H9 (cell line): ENCODE results near the gene BCL6. TPM values are rescaled to one million over a fixed set of nuclear protein-coding genes. Genes with fewer than 3 reads are reported as not detected.

Source experiments
- DNase-seq: peaks from one replicate; pipeline ENCODE4 v3.0.0-alpha.2; 2017
- H2AFZ ChIP-seq: one replicate; pipeline ENCODE4 v1.6.1; 2013; ENCODE audit warnings: mild to moderate bottlenecking, low read length, control low read depth, moderate library complexity
- H2AK5ac ChIP-seq: 2 replicates; pipeline ENCODE4 v1.6.1; 2013; ENCODE audit warnings: low read length, control low read depth, mixed read lengths; ENCODE audit not compliant: insufficient read length
- H2BK120ac ChIP-seq: one replicate; pipeline ENCODE4 v1.6.1; 2013; ENCODE audit warnings: low read depth, mild to moderate bottlenecking, low read length, control low read depth, inconsistent platforms; ENCODE audit not compliant: poor library complexity, severe bottlenecking
- H2BK12ac ChIP-seq: 2 replicates; pipeline ENCODE4 v1.6.1; 2013; ENCODE audit warnings: low read length, control low read depth, mixed read lengths, low read depth; ENCODE audit not compliant: insufficient read length
- H2BK15ac ChIP-seq: 2 replicates; pipeline ENCODE4 v1.6.1; 2013; ENCODE audit warnings: low read depth, low read length, control low read depth
- H2BK20ac ChIP-seq: one replicate; pipeline ENCODE4 v1.6.1; 2013; ENCODE audit warnings: low read depth, mild to moderate bottlenecking, low read length, control low read depth, inconsistent platforms; ENCODE audit not compliant: poor library complexity, severe bottlenecking
- H2BK5ac ChIP-seq: 2 replicates; pipeline ENCODE4 v1.6.1; 2013; ENCODE audit warnings: low read length, control low read depth, mixed read lengths; ENCODE audit not compliant: insufficient read length
- H3K14ac ChIP-seq: 2 replicates; pipeline ENCODE4 v1.6.1; 2013; ENCODE audit warnings: low read length, control low read depth; ENCODE audit not compliant: insufficient read depth
- H3K18ac ChIP-seq: 2 replicates; pipeline ENCODE4 v1.6.1; 2013; ENCODE audit warnings: low read depth, mild to moderate bottlenecking, mixed read lengths, low read length, control low read depth; ENCODE audit not compliant: insufficient read length
- H3K23ac ChIP-seq: 2 replicates; pipeline ENCODE4 v1.6.1; 2013; ENCODE audit warnings: low read length, control low read depth, mixed read lengths, low read depth; ENCODE audit not compliant: insufficient read length
- H3K23me2 ChIP-seq: 2 replicates; pipeline ENCODE4 v1.6.1; 2013; ENCODE audit warnings: low read depth, mild to moderate bottlenecking, mixed read lengths, low read length, control low read depth; ENCODE audit not compliant: insufficient read length, poor library complexity, severe bottlenecking
- H3K27ac ChIP-seq: 2 replicates; pipeline ENCODE4 v1.5.1; 2013; ENCODE audit warnings: low read length, control low read depth, mixed read lengths, low read depth; ENCODE audit not compliant: insufficient read length
- H3K27me3 ChIP-seq: 2 replicates; pipeline ENCODE4 v1.6.1; 2013; ENCODE audit warnings: low read length, control low read depth, inconsistent platforms; ENCODE audit not compliant: insufficient read depth
- H3K4ac ChIP-seq: 2 replicates; pipeline ENCODE4 v1.6.1; 2013; ENCODE audit warnings: low read depth, mild to moderate bottlenecking, control low read depth, inconsistent platforms, low read length, moderate library complexity
- H3K4me1 ChIP-seq: 2 replicates; pipeline ENCODE4 v1.6.1; 2013; ENCODE audit warnings: low read length, control low read depth, inconsistent platforms; ENCODE audit not compliant: insufficient read depth
- H3K4me2 ChIP-seq: 2 replicates; pipeline ENCODE4 v1.6.1; 2013; ENCODE audit warnings: low read length, control low read depth, mixed read lengths; ENCODE audit not compliant: insufficient read length, insufficient read depth
- H3K56ac ChIP-seq: 2 replicates; pipeline ENCODE4 v1.6.1; 2013; ENCODE audit warnings: low read depth, mild to moderate bottlenecking, mixed read lengths, low read length, control low read depth; ENCODE audit not compliant: insufficient read length
- H3K79me1 ChIP-seq: 2 replicates; pipeline ENCODE4 v1.6.1; 2013; ENCODE audit warnings: low read depth, mild to moderate bottlenecking, moderate library complexity, low read length, control low read depth, inconsistent platforms; ENCODE audit not compliant: insufficient read depth, poor library complexity, severe bottlenecking
- H3K79me2 ChIP-seq: 2 replicates; pipeline ENCODE4 v1.6.1; 2013; ENCODE audit warnings: low read length, control low read depth, inconsistent platforms; ENCODE audit not compliant: insufficient read depth
- H3K9ac ChIP-seq: 2 replicates; pipeline ENCODE4 v1.6.1; 2013; ENCODE audit warnings: low read length, control low read depth, mixed read lengths; ENCODE audit not compliant: insufficient read length; ENCODE audit errors: extremely low read depth
- H3K9me3 ChIP-seq: one replicate; pipeline ENCODE4 v1.6.1; 2013; ENCODE audit warnings: low read depth, low read length, inconsistent platforms; ENCODE audit not compliant: control insufficient read depth
- H3T11ph ChIP-seq: one replicate; pipeline ENCODE4 v1.6.1; 2013; ENCODE audit warnings: mild to moderate bottlenecking, low read length, control low read depth, inconsistent platforms
- H4K20me1 ChIP-seq: one replicate; pipeline ENCODE4 v1.6.1; 2013; ENCODE audit not compliant: control insufficient read depth, insufficient read length, insufficient read depth
- H4K5ac ChIP-seq: 2 replicates; pipeline ENCODE4 v1.6.1; 2013; ENCODE audit warnings: low read depth, mild to moderate bottlenecking, mixed read lengths, low read length, control low read depth; ENCODE audit not compliant: insufficient read length
- H4K8ac ChIP-seq: replicated peaks from 2 replicates; pipeline ENCODE4 v1.6.1; 2013; ENCODE audit warnings: low read length, control low read depth, mixed read lengths, low read depth; ENCODE audit not compliant: insufficient read length
- H4K91ac ChIP-seq: 2 replicates; pipeline ENCODE4 v1.6.1; 2013; ENCODE audit warnings: low read depth, mild to moderate bottlenecking, moderate library complexity, mixed read lengths, low read length, control low read depth; ENCODE audit not compliant: insufficient read length
- H3K27ac Mint-ChIP-seq, 3 experiments: 2 replicates in 2 of 3; 3 replicates in 1 of 3; pipeline ENCODE4 v1.8.0; 2020 to 2021; ENCODE audit warnings: mixed read lengths in 3 of 3, mild to moderate bottlenecking in 1 of 3, moderate library complexity in 1 of 3
- H3K27me3 Mint-ChIP-seq: 2 replicates; pipeline ENCODE4 v1.8.0; 2021; ENCODE audit warnings: low read depth, mild to moderate bottlenecking, moderate library complexity, mixed read lengths
- H3K36me3 Mint-ChIP-seq, 3 experiments: 2 replicates in 2 of 3; 3 replicates in 1 of 3; pipeline ENCODE4 v1.8.0; 2020 to 2021; ENCODE audit warnings: low read depth in 3 of 3, mixed read lengths in 3 of 3; ENCODE audit not compliant: insufficient read depth in 1 of 3
- H3K4me1 Mint-ChIP-seq, 2 experiments: 2 replicates each; pipeline ENCODE4 v1.8.0; 2020; ENCODE audit warnings: mixed read lengths in 2 of 2
- H3K4me3 Mint-ChIP-seq, 2 experiments: 2 replicates in 1 of 2; 3 replicates in 1 of 2; pipeline ENCODE4 v1.8.0; 2020 to 2021; ENCODE audit warnings: mild to moderate bottlenecking in 2 of 2, mixed read lengths in 2 of 2, moderate library complexity in 1 of 2
- H3K9me3 Mint-ChIP-seq, 2 experiments: 2 replicates in 1 of 2; 3 replicates in 1 of 2; pipeline ENCODE4 v1.8.0; 2020; ENCODE audit warnings: mild to moderate bottlenecking in 2 of 2, mixed read lengths in 2 of 2, moderate library complexity in 1 of 2
- CTCF ChIP-seq: fragments of 200-600 bp; sonication (generic); conservative IDR thresholded peaks from 3 replicates; pipeline ENCODE4 v1.8.0; 2021; ENCODE audit warnings: antibody characterized with exemption, mild to moderate bottlenecking
- WGBS: extraction: QIAGEN DNeasy Blood & Tissue Kit; methylation state at CpG from one replicate; pipeline ENCODE4 v1.1.7; 2013; ENCODE audit warnings: missing lambda C conversion rate, low lambda C conversion rate, mixed read lengths; ENCODE audit not compliant: insufficient read length; ENCODE audit errors: extremely low coverage; 5-methylcytosine and 5-hydroxymethylcytosine counted together
- total RNA-seq: library from RNA; stranded (reverse); gene quantifications from 2 replicates; pipeline ENCODE4 v1.2.1, GENCODE V29; 2021

BCL6 gene
- total RNA-seq, 1 experiment from 2014 or later = 3.4 TPM

GRCh38 chr3:187794731-187795130 is 49.5 kb upstream of the BCL6 start:
- Histone ChIP-seq H2BK120ac (no peak overlapping the region), H2BK12ac (no peak overlapping the region), H3K4me2 (no peak overlapping the region), H4K20me1 (no peaks in the 10 kb centered on the region), H3K14ac (no peak overlapping the region), H2BK15ac (no peak overlapping the region), H3K18ac (no peak overlapping the region), H3K56ac (no peak overlapping the region), H3K79me2 (0 out of 2 replicates have a peak, but pooled peaks cover 1% of the 10 kb centered on the region), H3K27ac (no peak overlapping the region), H3K4me1 (no peaks in the 10 kb centered on the region), H3K27me3 (no peaks in the 10 kb centered on the region), H2BK20ac (no peak overlapping the region), H3K9me3 (no peaks in the 10 kb centered on the region), H2AFZ (no peak overlapping the region), H3K4ac (no peak overlapping the region), H4K8ac (no peak overlapping the region), H3K23me2 (no peaks in the 10 kb centered on the region), H4K91ac (no peak overlapping the region), H3T11ph (no peak overlapping the region), H2BK5ac (no peak overlapping the region), H3K23ac (no peak overlapping the region), H3K79me1 (no peaks in the 10 kb centered on the region), H4K5ac (no peak overlapping the region), H3K9ac (no peak overlapping the region), H2AK5ac (no peak overlapping the region)
- peaks cover 11 to 13% of the 10 kb centered on the region in 2 experiments for H3K4me1 Mint-ChIP-seq
- H3K36me3 Mint-ChIP-seq = no peaks in the 10 kb centered on the region; a peak in 1 of 7 replicates
- DNase-seq = no peak
- no CpG with 5 or more reads among the region's 4 CpGs for WGBS
- peaks cover 2% of the 10 kb centered on the region; the same call in 1 of the 2 replicates for H3K27me3 Mint-ChIP-seq
- H3K9me3 Mint-ChIP-seq = no peaks in the 10 kb centered on the region; a peak in 1 of 5 replicates
- H3K4me3 Mint-ChIP-seq = no peak overlapping the region
- no peak for TF ChIP-seq CTCF
- no peak overlapping the region for H3K27ac Mint-ChIP-seq
